ENCODE results near the gene ACTR5. TPM values are rescaled to one million over a fixed set of nuclear protein-coding genes. Genes with fewer than 3 reads are reported as not detected.

The ACTR5 gene
- total RNA-seq, 1 experiment from 2014 or later: 14.1 TPM

DNA sequence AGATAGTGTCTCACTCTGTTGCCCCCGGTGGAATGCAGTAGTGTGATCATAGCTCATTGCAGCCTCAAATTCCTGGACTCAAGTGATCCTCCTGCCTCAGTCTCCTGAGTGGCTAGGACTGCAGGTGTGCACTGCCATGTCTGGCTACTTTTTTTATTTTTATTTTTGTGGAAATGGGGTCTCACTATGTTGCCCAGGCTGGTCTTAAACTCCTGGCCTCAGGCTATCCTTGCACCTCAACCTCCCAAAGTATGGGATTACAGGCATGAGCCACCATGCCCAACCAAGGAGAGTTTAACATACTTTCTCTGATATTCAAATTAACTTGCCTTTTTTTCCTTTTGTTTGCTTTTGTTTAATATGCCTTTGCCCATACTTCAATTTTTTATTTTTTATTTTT lies 10.4 kb upstream of the ACTR5 start:
- Histone ChIP-seq H3K4me2 (ENCODE audit: insufficient read depth, insufficient read length, low read length) (no peak overlapping the region), H3K27me3 (ENCODE audit: insufficient read depth, low read length) (no peaks in the 10 kb centered on the region; the same call in 1 of the 2 replicates), H3K23me2 (ENCODE audit: insufficient read length, low read depth, low read length, poor library complexity, severe bottlenecking) (no peaks in the 10 kb centered on the region), H3K18ac (ENCODE audit: insufficient read length, low read depth, low read length) (no peak overlapping the region), H3K4ac (ENCODE audit: low read depth, low read length) (no peak overlapping the region), H4K91ac (ENCODE audit: insufficient read length, low read depth, low read length) (no peak overlapping the region), H3K9ac (ENCODE audit: extremely low read depth, insufficient read length, low read length) (no peak overlapping the region), H2BK15ac (ENCODE audit: low read depth, low read length) (no peak overlapping the region), H4K8ac (replicated peaks; ENCODE audit: insufficient read length, low read depth, low read length) (no peak overlapping the region), H2AFZ (ENCODE audit: low read length) (no peak overlapping the region), H2BK20ac (ENCODE audit: low read depth, low read length, poor library complexity, severe bottlenecking) (no peak overlapping the region), H3K56ac (ENCODE audit: insufficient read length, low read depth, low read length) (no peak overlapping the region), H3K14ac (ENCODE audit: insufficient read depth, low read length) (no peak overlapping the region), H3K9me3 (ENCODE audit: control insufficient read depth, low read depth, low read length) (no peaks in the 10 kb centered on the region), H4K5ac (ENCODE audit: insufficient read length, low read depth, low read length) (no peak overlapping the region), H4K20me1 (ENCODE audit: control insufficient read depth, insufficient read depth, insufficient read length) (no peaks in the 10 kb centered on the region), H2AK5ac (ENCODE audit: insufficient read length, low read length) (no peak overlapping the region), H2BK12ac (ENCODE audit: insufficient read length, low read depth, low read length) (no peak overlapping the region), H3T11ph (ENCODE audit: low read length) (no peak overlapping the region), H3K23ac (ENCODE audit: insufficient read length, low read depth, low read length) (no peak overlapping the region), H2BK5ac (ENCODE audit: insufficient read length, low read length) (no peak overlapping the region), H3K79me1 (ENCODE audit: insufficient read depth, low read depth, low read length, poor library complexity, severe bottlenecking) (no peaks in the 10 kb centered on the region), H3K27ac (ENCODE audit: insufficient read length, low read depth, low read length) (no peak overlapping the region), H3K4me1 (ENCODE audit: insufficient read depth, low read length) (no peaks in the 10 kb centered on the region), H2BK120ac (ENCODE audit: low read depth, low read length, poor library complexity, severe bottlenecking) (no peak overlapping the region), H3K79me2 (ENCODE audit: insufficient read depth, low read length) (0 out of 2 replicates have a peak, but pooled peaks cover 3% of the 10 kb centered on the region)
- no peak for DNase-seq
- Mint-ChIP-seq H3K4me3 (no peak overlapping the region), H3K27me3 (ENCODE audit: low read depth) (peaks cover 85% of the 10 kb centered on the region), H3K9me3 (peaks cover 0 to 2% of the 10 kb centered on the region in 2 experiments; a peak in 1 of 5 replicates), H3K36me3 (ENCODE audit: insufficient read depth in 1 of 3, low read depth in 3 of 3) (no peaks in the 10 kb centered on the region), H3K4me1 (peaks cover 7 to 9% of the 10 kb centered on the region in 2 experiments), H3K27ac (no peak overlapping the region)
- no CpG with 5 or more reads among the region's 1 CpG for WGBS (ENCODE audit: extremely low coverage, insufficient read length, low lambda C conversion rate)
- TF ChIP-seq, protein P1, sequence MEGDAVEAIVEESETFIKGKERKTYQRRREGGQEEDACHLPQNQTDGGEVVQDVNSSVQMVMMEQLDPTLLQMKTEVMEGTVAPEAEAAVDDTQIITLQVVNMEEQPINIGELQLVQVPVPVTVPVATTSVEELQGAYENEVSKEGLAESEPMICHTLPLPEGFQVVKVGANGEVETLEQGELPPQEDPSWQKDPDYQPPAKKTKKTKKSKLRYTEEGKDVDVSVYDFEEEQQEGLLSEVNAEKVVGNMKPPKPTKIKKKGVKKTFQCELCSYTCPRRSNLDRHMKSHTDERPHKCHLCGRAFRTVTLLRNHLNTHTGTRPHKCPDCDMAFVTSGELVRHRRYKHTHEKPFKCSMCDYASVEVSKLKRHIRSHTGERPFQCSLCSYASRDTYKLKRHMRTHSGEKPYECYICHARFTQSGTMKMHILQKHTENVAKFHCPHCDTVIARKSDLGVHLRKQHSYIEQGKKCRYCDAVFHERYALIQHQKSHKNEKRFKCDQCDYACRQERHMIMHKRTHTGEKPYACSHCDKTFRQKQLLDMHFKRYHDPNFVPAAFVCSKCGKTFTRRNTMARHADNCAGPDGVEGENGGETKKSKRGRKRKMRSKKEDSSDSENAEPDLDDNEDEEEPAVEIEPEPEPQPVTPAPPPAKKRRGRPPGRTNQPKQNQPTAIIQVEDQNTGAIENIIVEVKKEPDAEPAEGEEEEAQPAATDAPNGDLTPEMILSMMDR (conservative IDR thresholded peaks at IDR 0.05): no peak

Measured in H9 (cell line).